Esophagus muscularis mucosa (tissue), 4 donors: ENCODE results near the gene RIC1. TPM values are rescaled to one million over a fixed set of nuclear protein-coding genes. Genes with fewer than 3 reads are reported as not detected.
"Not testable (repeated sequence)": the region's sequence is repeated elsewhere in the genome, so short reads cannot be mapped to it uniquely, and the experiment has no call there.

Experiments
- DNase-seq: peaks from one replicate; pipeline ENCODE4 v3.0.0-alpha.2; 2017; ENCODE audit errors: extremely low spot score
- H3K27ac ChIP-seq, 4 donors: fragments of 200-600 bp; sonication (generic); replicated peaks in 1 of 4; 1 replicate in 3 of 4; 2 replicates in 1 of 4; pipeline ENCODE4 v1.5.1; 2016 to 2019; ENCODE audit warnings: mild to moderate bottlenecking in 1 of 4
- H3K27me3 ChIP-seq, 4 donors: fragments of 200-600 bp; sonication (generic); one replicate each; pipeline versions ENCODE4 v1.5.1 to v1.6.0; 2016 to 2019
- H3K36me3 ChIP-seq, 4 donors: fragments of 200-600 bp; sonication (generic); one replicate each; pipeline ENCODE4 v1.5.1; 2016 to 2019
- H3K4me1 ChIP-seq, 4 donors: fragments of 200-600 bp; sonication (generic); one replicate each; pipeline ENCODE4 v1.5.1; 2016 to 2019
- H3K4me3 ChIP-seq, 4 donors: fragments of 200-600 bp; sonication (generic); 1 replicate in 2 of 4; 2 replicates in 2 of 4; pipeline ENCODE4 v1.5.1; 2016 to 2019; ENCODE audit warnings: mild to moderate bottlenecking in 4 of 4, moderate library complexity in 1 of 4
- H3K9me3 ChIP-seq, 4 donors: fragments of 200-600 bp; sonication (generic); 1 replicate in 3 of 4; 2 replicates in 1 of 4; pipeline ENCODE4 v1.5.1; 2016 to 2019
- CTCF ChIP-seq, 3 experiments: fragments of 200-600 bp in 2 of 3; fragments of 450-650 bp in 1 of 3; sonication (generic) in 2 of 3; IDR thresholded peaks; one replicate each; pipeline ENCODE4 v1.5.1; 2017 to 2019; ENCODE audit warnings: antibody characterized with exemption in 3 of 3, mild to moderate bottlenecking in 2 of 3, moderate library complexity in 1 of 3
- EP300 ChIP-seq: sonication (generic); formaldehyde crosslinking; IDR thresholded peaks from one replicate; pipeline ENCODE4 v1.6.1; 2017; ENCODE audit warnings: antibody characterized with exemption
- POLR2A ChIP-seq: fragments of 450-650 bp; IDR thresholded peaks from one replicate; pipeline ENCODE4 v1.6.1; 2017; ENCODE audit warnings: antibody characterized with exemption, moderate library complexity, mild to moderate bottlenecking, low read depth
- POLR2AphosphoS5 ChIP-seq, 2 donors: sonication (generic); formaldehyde crosslinking; IDR thresholded peaks; one replicate each; pipeline ENCODE4 v1.6.1; 2017; ENCODE audit warnings: antibody characterized with exemption in 2 of 2
- WGBS: methylation state at CpG from one replicate; pipeline ENCODE4 v1.1.5; 2018; 5-methylcytosine and 5-hydroxymethylcytosine counted together
- intact Hi-C: fragments of 100-400 bp; cut with DNase I; formaldehyde crosslinking; loops from one replicate; pipeline ENCODE4 v1.15.1; 2023
- total RNA-seq, 4 donors: library from RNA; depleted of rRNA; stranded (reverse); fragments of >200 nt; gene quantifications; one replicate each; pipeline versions ENCODE4 v1.1.0 to v1.2.1, GENCODE V29; 2016

RIC1 gene
- total RNA-seq, 4 donors from 2014 or later, result 51.6 to 64.9 (median 57.4) TPM

- no peak overlapping the region for H3K4me3 ChIP-seq
- H3K4me1 ChIP-seq, result peaks cover 5 to 38% (median 21%) of the 10 kb centered on the region in 4 donors
- intact Hi-C loops, result no loop called here
- WGBS, result 92% methylated on average over 5 of the region's 5 CpGs
- no peak overlapping the region for H3K27ac ChIP-seq
- H3K9me3 ChIP-seq, result peaks cover 0 to 5% (median 0%) of the 10 kb centered on the region in 4 donors
- H3K27me3 ChIP-seq, result no peaks in the 10 kb centered on the region
- no peak for DNase-seq
- TF ChIP-seq CTCF (IDR thresholded peaks at IDR 0.05), result no peak
- TF ChIP-seq POLR2A, result no peak
- no peak for TF ChIP-seq EP300
- TF ChIP-seq POLR2AphosphoS5 (IDR thresholded peaks at IDR 0.05), result no peak
- H3K36me3 ChIP-seq, result peaks cover 0 to 31% (median 8%) of the 10 kb centered on the region in 4 donors
These were observed 86.7 kb downstream of the RIC1 start for GRCh38 chr9:5715548-5716127.

- intact Hi-C loops, DNase-seq, H3K4me3 ChIP-seq, H3K27ac ChIP-seq, H3K27me3 ChIP-seq, H3K9me3 ChIP-seq: not testable (repeated sequence)
- WGBS, result 87% methylated on average over 10 of the region's 10 CpGs
- H3K4me1 ChIP-seq, result peaks cover 5 to 42% (median 24%) of the 10 kb centered on the region in 4 donors
- peaks cover 2 to 34% (median 15%) of the 10 kb centered on the region in 4 donors for H3K36me3 ChIP-seq
These were observed 88.5 kb downstream of the RIC1 start for GRCh38 chr9:5717434-5717833.

GRCh38 chr9:5718296-5719032 lies 89.6 kb downstream of the RIC1 start:
- H3K4me1 ChIP-seq, result peaks cover 5 to 35% (median 18%) of the 10 kb centered on the region in 4 donors
- intact Hi-C loops, result no loop called here
- no peaks in the 10 kb centered on the region for H3K27me3 ChIP-seq
- peaks cover 2 to 40% (median 19%) of the 10 kb centered on the region in 4 donors for H3K36me3 ChIP-seq
- no peak overlapping the region for H3K4me3 ChIP-seq
- peaks cover 0 to 5% (median 0%) of the 10 kb centered on the region in 4 donors for H3K9me3 ChIP-seq
- no peak for DNase-seq
- no peak for TF ChIP-seq POLR2A
- TF ChIP-seq POLR2AphosphoS5 (IDR thresholded peaks at IDR 0.05), result no peak
- TF ChIP-seq CTCF (IDR thresholded peaks at IDR 0.05), result no peak
- no peak for TF ChIP-seq EP300
- no peak overlapping the region for H3K27ac ChIP-seq

- Histone ChIP-seq H3K27me3 (no peaks in the 10 kb centered on the region), H3K4me1 (peaks cover 5 to 35% (median 17%) of the 10 kb centered on the region in 4 donors), H3K27ac (no peak overlapping the region), H3K9me3 (peaks cover 0 to 5% (median 0%) of the 10 kb centered on the region in 4 donors), H3K36me3 (peaks cover 2 to 37% (median 19%) of the 10 kb centered on the region in 4 donors), H3K4me3 (no peak overlapping the region)
- TF ChIP-seq POLR2AphosphoS5 (IDR thresholded peaks at IDR 0.05), result no peak
- no peak for TF ChIP-seq CTCF (IDR thresholded peaks at IDR 0.05)
- no peak for TF ChIP-seq POLR2A
- TF ChIP-seq EP300, result no peak
- DNase-seq, result no peak
- intact Hi-C loops, result no loop called here
- 37% methylated on average over 3 of the region's 3 CpGs for WGBS
These were observed 90.4 kb downstream of the RIC1 start for GRCh38 chr9:5719100-5719926.

- Histone ChIP-seq H3K27me3 (no peaks in the 10 kb centered on the region), H3K4me1 (peaks cover 5 to 29% (median 17%) of the 10 kb centered on the region in 4 donors), H3K36me3 (peaks cover 2 to 31% (median 18%) of the 10 kb centered on the region in 4 donors), H3K9me3 (peaks cover 0 to 5% (median 0%) of the 10 kb centered on the region in 4 donors), H3K27ac (no peak overlapping the region), H3K4me3 (no peak overlapping the region)
- TF ChIP-seq POLR2AphosphoS5 (IDR thresholded peaks at IDR 0.05), result no peak
- no peak for TF ChIP-seq CTCF (IDR thresholded peaks at IDR 0.05)
- TF ChIP-seq POLR2A, result no peak
- TF ChIP-seq EP300, result no peak
- 100% methylated on average over 1 of the region's 1 CpG for WGBS
- intact Hi-C loops, result no loop called here
- DNase-seq, result no peak
These were observed 91.2 kb downstream of the RIC1 start for GRCh38 chr9:5720151-5720550.
